Ramos (cell line): ENCODE results near the gene LPP.

ENCODE experiments used
- in situ Hi-C: fragments of 300-500 bp; cut with MboI; formaldehyde crosslinking; loops from one replicate; pipeline ENCODE4 v1.14.3; 2022; ENCODE audit warnings: low sequenced_read_pairs; ENCODE audit not compliant: unreplicated experiment

Gene LPP

GRCh38 chr3:188557235-188557634 lies 403.3 kb downstream of the LPP start:
- in situ Hi-C loops, result no loop called here

- in situ Hi-C loops, result no loop called here
These were observed 404.6 kb downstream of the LPP start for GRCh38 chr3:188558343-188559071.

- in situ Hi-C loops, result no loop called here
These were observed 405.1 kb downstream of the LPP start for GRCh38 chr3:188559072-188559429.

- in situ Hi-C loops, result no loop called here
These were observed 405.9 kb downstream of the LPP start for GRCh38 chr3:188559856-188560255.

GRCh38 chr3:188562144-188562543 lies 408.2 kb downstream of the LPP start:
- in situ Hi-C loops, result no loop called here

- in situ Hi-C loops, result no loop called here
These were observed 413.7 kb downstream of the LPP start for GRCh38 chr3:188567478-188568195.

- in situ Hi-C loops, result no loop called here
These were observed 414.8 kb downstream of the LPP start for GRCh38 chr3:188568736-188569135.

GRCh38 chr3:188571531-188572095 lies 417.7 kb downstream of the LPP start:
- in situ Hi-C loops, result no loop called here

GRCh38 chr3:188573291-188573940 lies 419.5 kb downstream of the LPP start:
- in situ Hi-C loops, result no loop called here

- in situ Hi-C loops, result no loop called here
These were observed 420.0 kb downstream of the LPP start for GRCh38 chr3:188573956-188574355.

- in situ Hi-C loops, result no loop called here
These were observed 420.9 kb downstream of the LPP start for GRCh38 chr3:188574885-188575284.

GRCh38 chr3:188575501-188575900 lies 421.5 kb downstream of the LPP start:
- in situ Hi-C loops, result no loop called here

- in situ Hi-C loops, result no loop called here
These were observed 423.6 kb downstream of the LPP start for GRCh38 chr3:188577539-188577938.

- in situ Hi-C loops, result no loop called here
These were observed 424.8 kb downstream of the LPP start for GRCh38 chr3:188578576-188579363.

- in situ Hi-C loops, result no loop called here
These were observed 426.3 kb downstream of the LPP start for GRCh38 chr3:188580223-188580622.

GRCh38 chr3:188580659-188581058 lies 426.7 kb downstream of the LPP start:
- in situ Hi-C loops, result no loop called here

- in situ Hi-C loops, result no loop called here
These were observed 427.4 kb downstream of the LPP start for GRCh38 chr3:188581365-188581764.

- in situ Hi-C loops, result no loop called here
These were observed 427.8 kb downstream of the LPP start for GRCh38 chr3:188581792-188582191.

- in situ Hi-C loops, result no loop called here
These were observed 429.6 kb downstream of the LPP start for GRCh38 chr3:188583341-188584161.

GRCh38 chr3:188584162-188584529 lies 430.2 kb downstream of the LPP start:
- in situ Hi-C loops, result no loop called here
